Skin of body (tissue), 2 donors: ENCODE results near the gene OR8B4. TPM values are rescaled to one million over a fixed set of nuclear protein-coding genes. Genes with fewer than 3 reads are reported as not detected.
"Not testable (repeated sequence)": the region's sequence is repeated elsewhere in the genome, so short reads cannot be mapped to it uniquely, and the experiment has no call there.

Experiments used
- DNase-seq: peaks from one replicate; lab custom pipeline; 2025; lab: John Stamatoyannopoulos, UW
- total RNA-seq: library from RNA; depleted of rRNA; stranded (reverse); fragments of >200 nt; gene quantifications from one replicate; pipeline ENCODE4 v1.2.3, GENCODE V29; 2014

OR8B4 gene, protein sequence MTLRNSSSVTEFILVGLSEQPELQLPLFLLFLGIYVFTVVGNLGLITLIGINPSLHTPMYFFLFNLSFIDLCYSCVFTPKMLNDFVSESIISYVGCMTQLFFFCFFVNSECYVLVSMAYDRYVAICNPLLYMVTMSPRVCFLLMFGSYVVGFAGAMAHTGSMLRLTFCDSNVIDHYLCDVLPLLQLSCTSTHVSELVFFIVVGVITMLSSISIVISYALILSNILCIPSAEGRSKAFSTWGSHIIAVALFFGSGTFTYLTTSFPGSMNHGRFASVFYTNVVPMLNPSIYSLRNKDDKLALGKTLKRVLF
- not detected for total RNA-seq

DNA sequence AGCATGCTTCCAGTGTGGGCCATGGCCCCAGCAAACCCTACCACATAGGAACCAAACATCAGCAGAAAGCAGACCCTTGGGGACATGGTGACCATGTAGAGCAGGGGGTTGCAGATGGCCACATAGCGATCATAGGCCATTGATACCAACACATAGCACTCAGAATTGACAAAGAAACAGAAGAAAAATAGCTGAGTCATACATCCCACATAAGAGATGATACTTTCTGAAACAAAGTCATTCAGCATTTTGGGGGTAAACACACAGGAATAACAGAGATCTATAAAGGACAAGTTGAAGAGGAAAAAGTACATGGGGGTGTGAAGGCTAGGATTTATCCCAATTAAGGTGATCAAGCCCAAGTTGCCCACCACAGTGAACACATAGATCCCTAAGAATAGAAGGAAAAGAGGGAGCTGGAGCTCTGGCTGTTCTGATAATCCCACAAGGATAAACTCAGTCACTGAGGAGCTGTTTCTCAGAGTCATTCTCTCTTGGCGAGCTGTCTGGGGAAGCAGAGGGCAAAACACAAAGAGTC lies at the start of gene OR8B4:
TSS of gene OR8B4 (minus strand) at position 488 of the 538 bp plus-strand sequence. CDS start at position 488, 0 bp downstream.
- DNase-seq: no peak

DNA sequence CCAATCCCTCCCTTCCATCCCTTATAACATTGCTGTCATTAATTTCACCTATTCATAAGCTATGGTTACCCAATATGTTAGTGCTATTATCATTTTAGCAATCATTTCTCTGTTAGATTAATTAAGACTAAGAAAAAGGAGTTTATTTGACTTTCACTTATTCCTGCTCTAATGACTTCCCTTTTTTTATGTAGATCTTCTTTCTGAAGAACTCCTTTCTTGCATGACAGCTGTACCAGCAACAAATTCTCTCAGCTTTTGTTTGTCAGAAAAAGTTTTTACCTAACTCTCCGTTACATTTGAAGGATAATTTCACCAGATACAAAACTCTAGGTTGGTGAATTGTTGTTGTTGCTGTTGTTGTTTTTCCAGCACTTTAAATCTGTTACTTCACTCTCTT lies 49.4 kb upstream of the OR8B4 start:
- no peak for DNase-seq

DNA sequence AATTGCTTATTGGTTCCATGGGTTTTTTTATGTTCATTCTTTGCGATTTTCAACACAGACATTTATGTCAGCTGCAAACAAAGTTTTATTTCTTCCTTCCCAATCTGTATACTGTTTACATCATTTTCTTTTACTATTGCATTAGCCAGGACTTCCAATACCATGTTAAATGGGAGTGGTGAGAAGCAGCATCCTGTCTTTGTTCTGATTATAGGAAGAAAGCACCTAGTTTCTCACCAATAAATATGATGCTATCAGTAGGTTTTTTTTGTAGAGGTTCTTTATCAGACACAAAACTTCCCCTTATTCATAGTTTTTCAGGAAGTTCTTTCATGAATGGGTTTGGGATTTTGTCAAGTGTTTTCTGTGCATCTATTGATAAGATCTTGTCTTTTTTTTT lies 48.8 kb upstream of the OR8B4 start:
- DNase-seq: no peak

DNA sequence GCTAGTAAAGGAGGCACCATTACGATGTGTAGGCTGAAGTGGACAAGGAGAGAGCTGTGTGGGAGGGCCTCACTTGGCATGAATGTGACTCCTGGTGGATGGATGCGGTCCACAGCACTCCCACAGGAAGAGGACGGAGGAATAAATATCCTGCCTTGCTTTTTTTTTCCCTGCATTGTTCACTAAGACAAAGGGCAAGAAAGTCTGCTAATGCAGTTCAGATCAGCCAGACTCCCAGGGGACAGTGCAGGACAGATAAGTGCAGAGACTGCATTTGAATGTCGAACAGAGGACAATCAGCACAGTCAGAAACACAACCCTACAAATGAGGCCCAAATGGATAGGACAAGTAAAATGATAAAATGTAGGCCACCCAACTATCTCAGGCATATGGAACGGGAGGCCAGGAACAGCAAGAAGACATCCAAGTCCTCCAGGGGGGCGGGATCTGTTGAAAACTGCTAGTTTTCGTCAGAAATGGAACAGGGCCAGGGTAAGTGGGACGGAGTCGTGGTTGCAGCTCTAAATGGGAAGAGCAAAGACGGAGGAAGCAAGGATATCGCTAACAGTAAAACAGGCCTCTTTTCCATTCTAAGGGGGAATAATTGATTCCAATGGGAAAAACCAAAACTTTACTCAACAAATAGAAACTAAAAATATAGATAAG lies 46.0 kb upstream of the OR8B4 start:
- DNase-seq: no peak

DNA sequence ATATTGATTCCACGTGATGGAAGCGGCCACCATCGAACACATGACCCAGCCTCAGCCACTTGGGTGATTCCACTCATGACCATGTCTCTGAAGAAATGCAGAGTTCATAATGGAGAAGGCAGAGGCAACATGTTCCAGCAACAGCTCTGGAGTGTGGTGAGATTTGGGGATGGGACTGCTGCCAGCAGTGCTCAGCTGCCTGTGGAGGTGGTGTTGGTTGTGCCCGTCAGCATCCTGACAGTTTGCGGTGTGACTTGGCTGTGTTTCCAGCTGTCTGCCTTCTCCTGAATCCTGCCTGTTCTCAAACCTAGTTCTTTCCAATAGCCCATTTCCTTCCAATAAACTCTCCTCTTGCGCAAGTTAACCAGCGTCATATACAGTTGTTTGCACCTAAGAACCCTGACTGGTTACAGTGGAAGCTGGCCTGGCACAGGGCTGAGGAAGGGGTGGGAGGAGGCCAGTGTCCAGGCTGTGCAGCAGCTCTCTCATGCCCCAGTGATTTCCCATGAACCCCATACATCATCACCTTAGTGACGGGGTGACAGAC lies 42.8 kb upstream of the OR8B4 start:
- no peak for DNase-seq

DNA sequence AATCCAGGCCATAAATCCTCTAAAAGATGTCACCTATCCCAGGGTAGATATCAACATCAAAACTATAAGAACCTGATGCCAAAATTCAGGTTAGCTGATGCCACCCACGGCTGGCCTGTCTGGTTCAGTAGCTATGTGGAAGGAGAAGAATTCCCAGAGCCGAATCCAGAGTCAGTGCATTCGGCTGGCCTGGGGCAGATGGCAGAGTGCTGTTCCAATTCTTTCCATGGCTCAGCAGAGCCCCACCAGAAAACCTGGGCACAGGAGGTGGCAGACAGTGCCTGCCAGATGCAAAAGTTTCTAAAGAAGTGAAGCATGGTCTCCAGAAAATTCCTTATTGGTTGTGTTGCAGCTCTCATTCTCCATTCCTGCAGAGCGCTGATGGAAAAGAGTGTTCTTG lies 40.7 kb upstream of the OR8B4 start:
- DNase-seq: no peak

DNA sequence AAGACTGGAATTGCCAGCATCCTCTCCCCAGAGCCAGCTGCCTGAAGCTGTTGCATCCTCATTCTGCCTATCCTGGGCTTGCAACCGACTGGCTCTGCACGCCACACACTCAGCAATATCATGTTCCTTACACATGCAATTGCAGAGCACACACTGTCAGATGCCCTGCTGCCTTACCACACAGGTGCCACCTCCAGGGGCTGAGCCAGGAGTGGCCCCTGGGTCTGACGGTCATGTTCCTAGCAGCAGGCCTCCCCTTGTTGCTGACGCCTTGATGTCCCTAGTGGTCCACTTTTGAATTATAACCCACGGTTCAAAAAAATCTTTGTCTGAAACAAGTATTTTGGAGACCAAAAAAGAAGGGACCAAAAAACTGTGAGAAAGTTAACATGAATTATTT lies 39.3 kb upstream of the OR8B4 start:
- no peak for DNase-seq

DNA sequence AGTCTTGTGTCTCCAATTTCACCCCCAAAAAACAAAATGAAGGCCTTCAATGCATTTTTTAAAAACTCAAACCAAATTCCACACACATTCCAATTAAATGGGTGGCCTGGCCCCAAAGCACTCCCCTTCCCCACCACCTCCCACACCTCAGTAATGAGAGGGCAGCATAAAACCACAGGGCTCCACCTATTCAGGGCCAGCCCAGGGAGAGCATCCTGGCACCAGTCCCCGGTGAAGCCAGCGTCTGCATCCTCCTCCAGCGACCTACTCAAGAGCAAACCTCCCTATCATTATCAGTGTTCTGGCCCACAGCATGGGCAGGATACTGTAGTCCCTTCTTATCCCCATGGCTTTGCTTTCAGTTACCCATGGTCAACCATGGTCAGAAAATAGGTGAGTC lies 38.7 kb upstream of the OR8B4 start:
- no peak for DNase-seq

DNA sequence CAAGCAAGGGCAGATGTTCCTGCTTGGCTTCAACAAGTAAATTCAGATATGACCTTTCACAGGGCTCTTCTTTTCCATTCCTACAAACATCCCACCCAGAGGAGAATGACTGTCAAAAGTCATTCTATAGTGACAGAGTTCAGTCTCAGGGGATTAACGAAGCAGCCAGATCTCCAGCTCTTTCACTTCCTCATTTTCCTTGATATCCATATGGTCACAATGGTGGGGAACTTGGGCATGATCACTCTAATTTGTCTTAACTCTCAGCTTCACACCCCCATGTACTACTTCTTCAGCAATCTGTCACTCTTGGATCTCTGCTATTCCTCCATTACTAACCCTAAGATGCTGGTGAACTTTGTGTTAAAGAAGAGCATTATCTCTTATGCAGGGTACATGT lies 35.8 kb upstream of the OR8B4 start:
- DNase-seq: no peak

DNA sequence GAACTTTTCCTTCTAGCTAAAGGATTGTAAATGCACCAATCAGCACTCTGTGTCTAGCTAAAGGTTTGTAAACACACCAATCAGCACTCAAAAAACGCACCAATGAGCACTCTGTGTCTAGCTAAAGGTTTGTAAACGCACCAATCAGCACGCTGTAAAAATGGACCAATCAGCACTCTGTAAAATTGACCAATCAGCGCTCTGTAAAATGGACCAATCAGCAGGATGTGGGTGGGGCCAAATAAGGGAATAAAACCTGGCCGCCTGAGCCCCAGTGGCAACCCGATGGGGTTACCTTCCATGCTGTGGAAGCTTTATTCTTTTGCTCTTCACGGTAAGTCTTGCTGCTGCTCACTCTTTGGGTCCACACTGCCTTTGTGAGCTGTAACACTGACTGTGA lies 34.7 kb upstream of the OR8B4 start:
- not testable (repeated sequence) for DNase-seq

DNA sequence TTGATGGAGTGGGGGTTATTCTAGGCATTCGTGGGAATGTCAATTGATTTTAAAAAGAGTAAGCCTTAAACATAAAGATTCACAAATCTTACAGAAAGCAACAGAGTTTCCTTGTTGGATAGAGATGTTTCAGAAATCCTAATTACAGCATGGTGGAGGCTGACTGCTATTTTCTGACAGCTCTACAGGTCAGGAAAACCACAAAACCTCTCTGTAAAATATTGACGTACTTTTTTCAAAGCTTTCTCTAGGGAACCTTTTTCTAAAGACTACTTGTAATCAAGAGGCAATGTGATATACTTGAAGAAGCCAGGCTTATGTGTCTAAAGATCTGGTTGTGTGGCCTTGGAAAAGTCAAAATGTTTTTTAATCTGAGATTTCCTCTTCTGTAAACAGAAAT lies 29.9 kb upstream of the OR8B4 start:
- no peak for DNase-seq

DNA sequence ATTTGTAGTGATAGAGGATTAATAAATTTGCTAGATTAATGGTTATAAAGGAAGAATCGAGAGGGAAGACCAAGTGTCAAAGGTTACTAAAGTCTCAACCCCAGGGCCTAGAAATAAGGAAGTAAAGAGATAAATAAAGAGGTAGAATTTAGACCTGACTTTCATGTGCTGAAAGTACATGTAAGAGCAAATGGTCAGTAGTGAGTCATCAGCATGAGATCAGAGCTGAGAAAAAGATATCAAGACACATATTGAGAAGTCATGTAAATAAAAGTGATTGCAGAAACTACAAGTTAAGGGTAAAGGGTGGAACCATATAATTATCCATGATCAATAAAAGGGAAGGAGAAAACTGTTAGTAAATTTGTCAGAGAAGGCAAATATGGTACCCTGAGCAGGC lies 22.2 kb upstream of the OR8B4 start:
- DNase-seq: no peak

DNA sequence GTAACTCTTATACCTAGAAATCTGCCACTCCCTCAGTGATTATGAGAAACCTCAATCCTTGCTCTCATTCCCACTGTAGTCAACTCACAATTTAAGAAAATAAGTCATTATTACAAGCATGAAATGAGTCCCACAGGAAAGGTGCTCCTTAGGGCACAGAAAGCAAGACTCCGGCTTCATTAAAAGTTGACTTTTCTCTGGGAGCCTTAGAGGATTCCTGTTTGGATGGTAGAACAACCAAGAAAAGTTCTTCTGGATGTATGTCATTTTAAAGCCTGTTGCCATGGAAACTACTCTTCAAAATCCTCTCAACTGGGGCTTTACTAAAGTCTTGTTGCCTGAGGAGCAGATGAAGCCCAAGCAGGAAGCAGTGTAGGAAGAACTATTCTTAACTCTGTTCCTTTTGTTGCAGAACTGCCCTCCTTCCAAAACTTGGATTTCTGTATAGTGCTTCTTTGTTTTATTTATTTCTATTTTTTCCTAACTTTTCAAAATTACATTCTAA lies 21.0 kb upstream of the OR8B4 start, which contains the start of gene OR8B8:
TSS of gene OR8B8 (minus strand) at position 51 of the 505 bp plus-strand sequence. CDS start 4,611 bp downstream, outside the sequence.
- no peak for DNase-seq

DNA sequence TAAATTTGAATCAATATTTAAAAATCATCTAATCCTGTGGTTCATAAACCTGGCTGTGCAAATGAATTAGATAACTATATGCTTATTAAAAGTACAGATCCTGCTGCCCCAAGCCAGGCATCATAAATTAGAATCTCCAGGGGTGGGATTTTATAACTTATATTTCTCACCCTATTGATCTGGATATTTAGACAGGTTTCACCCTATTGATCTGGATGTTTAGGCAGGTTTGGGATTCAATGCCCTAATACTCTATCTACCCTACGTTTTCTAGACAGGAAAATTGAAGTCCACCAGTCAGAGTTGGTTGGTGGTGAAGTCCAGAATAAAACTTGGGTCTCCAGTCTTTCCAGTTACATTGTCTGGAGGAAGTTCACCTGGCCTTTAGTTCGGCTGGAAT lies 18.2 kb upstream of the OR8B4 start:
- DNase-seq: no peak

DNA sequence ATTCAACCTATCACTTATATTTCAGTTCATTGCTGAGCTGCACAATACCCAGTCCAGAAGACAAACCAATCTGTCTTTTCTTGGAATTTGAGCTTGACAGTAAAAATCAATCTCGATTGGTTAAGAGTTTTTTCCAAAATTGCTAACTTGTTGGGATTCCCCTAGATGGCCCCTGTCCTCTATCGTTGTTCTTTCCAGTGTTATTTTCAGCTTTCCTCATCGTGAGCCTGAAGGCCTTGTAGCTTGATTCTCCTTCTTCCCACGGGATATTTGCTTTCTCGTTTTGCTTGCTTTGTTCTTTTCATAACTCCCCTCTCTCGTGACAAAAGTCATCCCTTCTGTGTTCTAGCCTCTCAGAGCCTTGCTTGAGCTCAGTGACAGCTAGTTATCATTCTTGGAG lies 17.8 kb upstream of the OR8B4 start:
- DNase-seq: no peak

DNA sequence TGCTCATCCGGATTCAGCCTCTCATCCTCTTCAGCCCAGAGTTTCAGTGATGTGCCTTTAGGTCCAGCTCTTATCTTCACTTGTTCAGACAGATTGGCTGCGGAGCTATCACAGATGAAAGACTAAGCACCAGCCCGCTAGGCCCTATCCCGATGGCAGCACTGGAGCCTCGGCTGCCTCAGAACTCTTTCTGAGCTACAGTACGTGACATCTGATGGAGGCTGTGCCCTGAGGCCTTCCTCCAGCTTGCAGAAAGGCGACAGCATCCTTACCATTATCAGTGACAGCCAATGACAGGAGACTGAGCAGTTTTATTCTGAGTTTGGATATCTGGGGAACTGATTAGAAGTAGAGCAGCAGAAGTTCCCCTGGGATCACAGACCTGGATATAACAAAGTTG lies 16.8 kb upstream of the OR8B4 start:
- no peak for DNase-seq

DNA sequence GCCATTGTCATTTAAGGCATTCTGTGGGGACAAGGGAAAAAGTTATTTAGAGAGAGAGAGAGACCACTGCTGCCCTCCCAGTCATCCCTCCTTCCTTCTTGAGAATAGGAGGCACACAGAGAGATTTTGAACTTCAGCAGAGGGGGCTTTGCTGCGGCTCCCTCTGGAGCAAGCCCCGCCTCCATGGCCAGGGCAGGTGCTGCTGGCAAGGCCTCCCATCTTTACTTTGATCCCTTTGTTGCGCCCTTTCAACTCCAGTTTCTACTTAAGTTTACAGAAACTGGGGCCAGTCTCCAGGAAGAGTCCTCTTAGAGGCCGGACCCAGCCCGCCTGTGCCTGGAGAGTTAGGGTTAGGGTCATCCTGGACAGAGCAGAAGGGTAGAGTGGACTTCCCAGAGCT lies 16.4 kb upstream of the OR8B4 start:
- no peak for DNase-seq

DNA sequence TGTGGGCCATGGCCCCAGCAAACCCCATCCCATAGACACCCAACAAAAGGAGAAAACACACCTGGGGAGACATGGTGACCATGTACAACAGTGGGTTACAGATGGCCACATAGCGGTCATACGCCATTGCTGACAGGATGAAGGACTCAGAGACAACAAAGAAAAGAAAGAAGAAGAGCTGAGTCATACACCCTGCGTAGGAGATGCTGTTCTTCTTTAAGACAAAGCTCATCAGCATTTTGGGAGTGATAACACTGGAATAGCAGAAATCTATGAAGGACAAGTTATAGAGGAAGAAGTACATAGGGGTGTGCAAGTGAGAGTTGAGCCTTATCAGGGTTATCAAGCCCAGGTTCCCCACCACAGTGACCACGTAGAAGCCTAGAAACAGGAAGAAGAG lies 15.9 kb upstream of the OR8B4 start:
- DNase-seq: no peak

DNA sequence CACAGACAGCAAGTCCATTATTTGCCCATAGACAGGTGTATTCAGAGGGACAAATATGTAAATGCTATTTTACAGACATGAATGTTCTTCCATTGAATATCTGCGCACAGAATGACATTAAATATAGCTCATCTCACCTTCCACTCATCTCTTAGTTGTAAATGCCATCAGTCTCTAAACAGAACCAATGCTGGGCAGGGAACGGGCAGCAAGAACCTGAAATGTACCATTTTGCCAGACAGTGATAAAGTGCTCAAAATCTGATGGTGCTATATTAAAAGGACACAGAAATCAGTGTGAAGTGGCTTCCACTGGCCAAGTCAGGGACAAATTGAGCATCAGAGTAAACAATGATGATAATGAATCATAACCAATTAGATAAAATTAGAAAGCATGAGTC lies 10.0 kb upstream of the OR8B4 start:
- DNase-seq: no peak

DNA sequence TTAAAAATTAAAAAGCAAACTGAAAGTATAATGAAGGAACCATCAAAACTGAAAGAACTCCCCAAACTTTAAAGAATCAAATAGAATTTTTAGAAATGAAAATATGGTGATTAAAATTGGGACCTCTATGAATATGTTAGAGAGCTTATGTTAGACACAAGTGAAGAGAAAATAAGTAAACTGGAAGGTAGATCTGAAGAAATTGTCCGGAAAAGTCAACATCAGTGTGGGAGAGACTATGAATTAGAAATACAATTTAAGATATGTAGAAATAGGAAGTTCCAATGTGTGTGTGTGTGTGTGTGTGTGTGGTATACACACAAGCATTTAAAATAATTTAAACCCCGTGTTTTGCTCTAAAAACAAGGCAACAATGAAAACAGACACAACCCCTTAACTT lies 4.9 kb upstream of the OR8B4 start:
- no peak for DNase-seq

DNA sequence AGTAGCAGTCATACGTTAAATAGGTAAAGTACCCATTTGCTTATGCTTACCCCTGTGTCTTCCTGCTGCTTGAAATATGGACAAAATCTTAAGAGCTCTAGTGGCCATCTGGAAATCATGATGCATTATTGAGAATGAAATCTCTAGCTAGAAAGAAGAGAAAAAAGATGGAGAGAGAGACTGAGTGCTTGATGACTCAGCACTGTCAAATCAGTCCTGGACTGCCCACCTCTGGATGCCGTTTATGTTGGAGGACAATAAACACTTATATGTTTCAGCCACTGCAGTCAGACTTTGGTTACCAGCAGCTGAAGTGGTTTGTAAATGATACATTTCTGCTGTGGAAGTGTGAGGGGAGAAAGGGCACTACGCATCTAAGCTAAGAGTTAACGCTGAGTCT lies 3.6 kb downstream of the OR8B4 start:
- no peak for DNase-seq

DNA sequence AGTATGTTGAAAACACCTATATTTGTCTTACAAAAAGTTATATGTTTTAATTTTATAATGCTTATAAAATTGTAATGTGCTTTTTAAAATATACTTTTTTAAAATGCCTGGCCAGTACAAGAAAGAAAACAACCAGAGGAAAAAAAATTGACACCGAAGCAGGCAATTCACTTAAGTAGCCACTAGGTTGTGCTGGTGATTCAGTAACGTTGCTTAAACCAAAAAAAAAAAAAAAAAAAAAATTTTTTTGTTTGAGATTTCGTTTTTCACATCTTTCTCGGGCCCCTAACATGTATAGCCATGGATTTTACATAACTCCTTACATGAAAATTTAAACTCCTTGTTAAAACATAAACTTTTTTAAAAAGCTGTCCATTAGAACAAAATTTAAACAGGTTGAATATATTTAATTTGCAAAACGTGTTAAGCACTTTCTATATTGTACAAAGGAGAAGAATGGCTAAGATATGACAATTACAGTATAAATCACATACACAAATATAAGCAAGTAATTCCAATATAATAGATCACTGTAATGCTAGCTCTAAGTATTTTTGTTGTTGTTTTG lies 9.2 kb downstream of the OR8B4 start:
- peak; percentile 17 for DNase-seq
